Upper lobe of left lung (tissue), 6 donors: Measurements from ENCODE around the gene PACSIN1. TPM values are rescaled to one million over a fixed set of nuclear protein-coding genes. Genes with fewer than 3 reads are reported as not detected.

ENCODE experiments used
- ATAC-seq, 2 donors: fragments of 200-7000 bp; cut with Tn5 transposase; one replicate each; pipeline ENCODE4 v1.9.1; 2022; ENCODE audit warnings: mild to moderate bottlenecking in 2 of 2, moderate library complexity in 2 of 2; ENCODE audit not compliant: low FRiP score in 2 of 2
- DNase-seq, 2 donors: peaks; one replicate each; pipeline ENCODE4 v3.0.0-alpha.2; 2019 to 2020
- H3K27ac ChIP-seq, 4 donors: fragments of 200-600 bp; sonication (generic); one replicate each; pipeline ENCODE4 v1.5.1; 2016 to 2019
- H3K27me3 ChIP-seq, 4 donors: fragments of 200-600 bp; sonication (generic); one replicate each; pipeline ENCODE4 v1.5.1; 2017 to 2019
- H3K36me3 ChIP-seq, 4 donors: fragments of 200-600 bp; sonication (generic); one replicate each; pipeline ENCODE4 v1.5.1; 2016 to 2019
- H3K4me1 ChIP-seq, 4 donors: fragments of 200-600 bp; sonication (generic); one replicate each; pipeline ENCODE4 v1.5.1; 2018 to 2019
- H3K4me3 ChIP-seq, 4 donors: fragments of 200-600 bp; sonication (generic); one replicate each; pipeline ENCODE4 v1.5.1; 2017 to 2019; ENCODE audit warnings: mild to moderate bottlenecking in 2 of 4, moderate library complexity in 1 of 4
- H3K9me3 ChIP-seq, 4 donors: fragments of 200-600 bp; sonication (generic); one replicate each; pipeline ENCODE4 v1.5.1; 2018 to 2019
- EP300 ChIP-seq, 4 donors: sonication (generic); formaldehyde crosslinking; IDR thresholded peaks; one replicate each; pipeline ENCODE4 v1.5.1; 2017; ENCODE audit warnings: antibody characterized with exemption in 4 of 4, control low read depth in 2 of 4
- POLR2A ChIP-seq, 4 donors: fragments of 450-650 bp; IDR thresholded peaks; one replicate each; pipeline ENCODE4 v1.5.1; 2016 to 2017; ENCODE audit warnings: antibody characterized with exemption in 4 of 4, mild to moderate bottlenecking in 2 of 4
- POLR2AphosphoS5 ChIP-seq, 2 donors: sonication (generic); formaldehyde crosslinking; IDR thresholded peaks; one replicate each; pipeline ENCODE4 v1.5.1; 2017; ENCODE audit warnings: antibody characterized with exemption in 2 of 2
- WGBS, 2 donors: methylation state at CpG; one replicate each; pipeline ENCODE4 v1.1.5; 2017 to 2018; 5-methylcytosine and 5-hydroxymethylcytosine counted together
- total RNA-seq, 6 donors: library from RNA; depleted of rRNA in 4 of 6; stranded (reverse); fragments of >200 nt in 4 of 6; gene quantifications; one replicate each; pipeline versions ENCODE4 v1.1.0 to v1.2.1, GENCODE V29; 2016 to 2021
- TF ChIP-seq, protein P1 (sequence below), 6 experiments: fragments of 450-650 bp in 4 of 6; fragments of 200-600 bp in 2 of 6; sonication (generic) in 2 of 6; IDR thresholded peaks; one replicate each; pipeline ENCODE4 v1.5.1; 2016 to 2019; ENCODE audit warnings: antibody characterized with exemption in 6 of 6
- donor health status: DM: no; HTN: no; CAD: no; lungs with moderate emphysema.
- donor health status: DM: no; HTN: yes; CAD: no; lungs with severe emphysema.

The PACSIN1 gene
- total RNA-seq, 6 donors from 2014 or later, result 0.06 to 3.0 (median 0.17) TPM; not detected in 3

- Histone ChIP-seq H3K4me3 (no peak overlapping the region), H3K36me3 (no peaks in the 10 kb centered on the region), H3K4me1 (no peaks in the 10 kb centered on the region), H3K9me3 (no peaks in the 10 kb centered on the region), H3K27ac (no peak overlapping the region), H3K27me3 (no peaks in the 10 kb centered on the region)
- TF ChIP-seq POLR2A (IDR thresholded peaks at IDR 0.05), result no peak
- TF ChIP-seq POLR2AphosphoS5 (IDR thresholded peaks at IDR 0.05), result no peak
- TF ChIP-seq, protein P1, sequence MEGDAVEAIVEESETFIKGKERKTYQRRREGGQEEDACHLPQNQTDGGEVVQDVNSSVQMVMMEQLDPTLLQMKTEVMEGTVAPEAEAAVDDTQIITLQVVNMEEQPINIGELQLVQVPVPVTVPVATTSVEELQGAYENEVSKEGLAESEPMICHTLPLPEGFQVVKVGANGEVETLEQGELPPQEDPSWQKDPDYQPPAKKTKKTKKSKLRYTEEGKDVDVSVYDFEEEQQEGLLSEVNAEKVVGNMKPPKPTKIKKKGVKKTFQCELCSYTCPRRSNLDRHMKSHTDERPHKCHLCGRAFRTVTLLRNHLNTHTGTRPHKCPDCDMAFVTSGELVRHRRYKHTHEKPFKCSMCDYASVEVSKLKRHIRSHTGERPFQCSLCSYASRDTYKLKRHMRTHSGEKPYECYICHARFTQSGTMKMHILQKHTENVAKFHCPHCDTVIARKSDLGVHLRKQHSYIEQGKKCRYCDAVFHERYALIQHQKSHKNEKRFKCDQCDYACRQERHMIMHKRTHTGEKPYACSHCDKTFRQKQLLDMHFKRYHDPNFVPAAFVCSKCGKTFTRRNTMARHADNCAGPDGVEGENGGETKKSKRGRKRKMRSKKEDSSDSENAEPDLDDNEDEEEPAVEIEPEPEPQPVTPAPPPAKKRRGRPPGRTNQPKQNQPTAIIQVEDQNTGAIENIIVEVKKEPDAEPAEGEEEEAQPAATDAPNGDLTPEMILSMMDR (IDR thresholded peaks at IDR 0.05), result no peak
- no peak for TF ChIP-seq EP300 (IDR thresholded peaks at IDR 0.05)
- WGBS, 2 donors, result 76 to 100% methylated on average over 2 to 3 of the region's 3 CpGs
- ATAC-seq (no peak), DNase-seq (peak in 1 of 2 donors; percentile 24)
These were observed 70.5 kb downstream of the PACSIN1 start for GRCh38 chr6:34536251-34536958.

DNA sequence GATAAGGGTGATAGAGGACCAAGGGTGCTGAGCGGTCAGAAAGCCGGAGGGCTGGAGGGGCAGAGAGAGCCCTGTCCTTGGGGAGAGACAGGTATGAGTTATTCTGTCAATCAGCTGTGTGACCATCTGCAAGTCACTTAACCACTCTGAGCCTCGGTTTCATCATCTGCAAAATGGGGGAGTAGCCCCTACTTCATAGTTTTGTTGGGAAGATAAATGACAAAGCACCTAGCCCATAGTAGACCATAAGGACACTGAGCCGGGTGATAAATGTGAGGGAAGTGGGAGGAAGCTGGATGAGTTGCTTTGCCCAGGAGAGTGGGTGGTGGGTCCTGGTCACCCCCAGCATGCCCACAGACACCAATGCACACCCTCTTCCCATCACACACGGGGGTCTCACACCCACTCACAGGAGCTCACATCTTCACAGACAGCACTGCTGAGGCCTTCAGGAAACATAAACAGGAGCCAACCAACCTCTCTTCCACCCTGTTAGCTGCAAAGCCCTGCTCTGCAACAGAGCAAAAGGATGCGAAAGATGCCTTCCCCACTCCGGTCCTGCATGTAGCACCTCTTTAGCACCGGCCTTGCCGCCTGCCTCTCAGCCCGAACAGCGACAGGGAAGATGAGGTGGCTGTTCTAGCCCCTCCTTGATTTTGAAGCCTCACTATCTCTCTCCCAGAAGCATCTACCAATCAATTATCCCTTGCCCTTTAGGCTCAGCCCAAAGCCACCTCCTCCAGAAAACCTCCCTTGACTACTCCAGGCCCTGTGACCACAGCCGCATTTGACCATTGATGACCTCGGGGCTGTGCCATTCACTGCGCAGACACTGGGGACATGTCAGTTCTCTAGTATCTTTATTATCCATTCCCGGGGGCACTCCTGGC, 71.3 kb downstream of the PACSIN1 start:
- H3K27ac ChIP-seq, result no peak overlapping the region
- no peaks in the 10 kb centered on the region for H3K27me3 ChIP-seq
- ATAC-seq (no peak), DNase-seq (no peak)
- H3K4me1 ChIP-seq, result no peaks in the 10 kb centered on the region
- no peak overlapping the region for H3K4me3 ChIP-seq
- no peaks in the 10 kb centered on the region for H3K9me3 ChIP-seq
- H3K36me3 ChIP-seq, result no peaks in the 10 kb centered on the region
- no peak for TF ChIP-seq POLR2AphosphoS5 (IDR thresholded peaks at IDR 0.05)
- no peak for TF ChIP-seq EP300 (IDR thresholded peaks at IDR 0.05)
- TF ChIP-seq, protein P1 (IDR thresholded peaks at IDR 0.05), result no peak
- WGBS, 2 donors, result 88 to 94% methylated on average over 13 to 15 of the region's 15 CpGs

DNA sequence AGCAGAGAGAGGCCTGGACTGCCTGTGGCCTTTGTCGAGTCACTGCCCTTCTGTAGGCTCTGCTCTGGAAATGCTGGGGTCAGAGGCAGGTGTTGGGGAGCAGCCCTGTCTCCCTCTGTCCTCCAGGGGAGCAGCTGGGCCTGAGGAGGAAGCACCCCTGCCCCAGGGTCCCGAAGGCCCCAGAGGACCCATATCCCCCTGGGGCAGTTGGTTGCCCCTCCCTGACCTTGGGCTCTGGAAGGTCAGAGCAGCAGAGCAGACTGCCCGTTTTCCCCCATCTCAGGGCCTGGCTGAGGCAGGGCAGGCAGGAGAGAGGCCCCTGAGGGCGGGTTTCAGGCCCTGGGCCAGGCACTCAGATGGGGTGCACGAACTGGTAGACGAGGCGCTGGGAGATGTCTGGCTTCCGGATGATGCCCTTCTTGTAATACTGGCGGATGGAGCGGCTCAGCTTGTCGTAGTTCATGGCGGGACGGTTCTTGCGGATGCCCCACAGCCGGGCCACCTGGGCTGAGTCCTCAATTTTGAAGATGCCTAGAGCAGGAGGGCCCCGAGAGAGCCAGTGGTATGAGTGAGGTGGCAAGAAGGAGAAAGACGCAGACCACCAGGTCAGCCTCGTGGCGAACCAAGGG, 72.2 kb downstream of the PACSIN1 start:
- no peaks in the 10 kb centered on the region for H3K36me3 ChIP-seq
- ATAC-seq (no peak), DNase-seq (peak in 1 of 2 donors; percentile 53)
- H3K9me3 ChIP-seq, result no peaks in the 10 kb centered on the region
- no peak for TF ChIP-seq EP300 (IDR thresholded peaks at IDR 0.05)
- TF ChIP-seq POLR2AphosphoS5 (IDR thresholded peaks at IDR 0.05), result no peak
- TF ChIP-seq, protein P1 (IDR thresholded peaks at IDR 0.05), result no peak
- no peak overlapping the region for H3K4me3 ChIP-seq
- 92% methylated on average over 18 to 19 of the region's 19 CpGs for WGBS, 2 donors
- H3K4me1 ChIP-seq, result no peaks in the 10 kb centered on the region
- no peak overlapping the region for H3K27ac ChIP-seq
- H3K27me3 ChIP-seq, result no peaks in the 10 kb centered on the region

DNA sequence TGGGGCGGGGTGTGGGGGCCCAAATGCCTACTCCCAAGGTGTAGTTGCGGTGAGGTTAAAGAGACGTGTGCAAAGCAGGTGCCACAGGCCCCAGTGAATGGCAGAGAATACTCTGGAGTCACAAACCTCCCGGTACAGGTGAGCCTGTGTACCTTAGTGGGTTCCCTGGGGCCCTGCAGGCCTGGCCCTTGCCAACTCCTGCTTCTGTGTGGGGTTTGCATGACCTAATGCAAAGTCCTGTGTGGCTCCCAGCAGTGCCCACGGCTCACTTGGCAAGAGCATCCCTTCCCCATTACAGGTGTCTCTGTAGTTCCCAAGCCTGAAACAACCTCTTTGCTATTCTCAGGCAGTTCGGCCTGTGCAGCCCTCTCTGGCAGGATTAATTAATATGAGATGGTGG, 72.7 kb downstream of the PACSIN1 start:
- Histone ChIP-seq H3K27me3 (no peaks in the 10 kb centered on the region), H3K36me3 (no peaks in the 10 kb centered on the region), H3K4me3 (no peak overlapping the region), H3K4me1 (no peaks in the 10 kb centered on the region), H3K9me3 (no peaks in the 10 kb centered on the region), H3K27ac (no peak overlapping the region)
- 79 to 93% methylated on average over 6 of the region's 6 CpGs for WGBS, 2 donors
- TF ChIP-seq EP300 (IDR thresholded peaks at IDR 0.05), result no peak
- no peak for TF ChIP-seq POLR2AphosphoS5 (IDR thresholded peaks at IDR 0.05)
- TF ChIP-seq, protein P1 (IDR thresholded peaks at IDR 0.05), result no peak
- ATAC-seq, result no peak
- no peak for DNase-seq
